Superior temporal gyrus (tissue), 1 donor: ENCODE results near the gene GABRR1.

Source experiments
- DNase-seq: peaks from one replicate; pipeline ENCODE4 v3.0.0-alpha.2; 2016; ENCODE audit errors: extremely low spot score

The GABRR1 gene

GRCh38 chr6:89216411-89216810 is 747 bp downstream of the GABRR1 start:
- DNase-seq: no peak

GRCh38 chr6:89215391-89215790 is 1.8 kb downstream of the GABRR1 start:
- DNase-seq: no peak

- no peak for DNase-seq
These were observed 3.0 kb downstream of the GABRR1 start for GRCh38 chr6:89214197-89214596.

- no peak for DNase-seq
These were observed 4.7 kb downstream of the GABRR1 start for GRCh38 chr6:89212472-89212871.

GRCh38 chr6:89209457-89209856 is 7.7 kb downstream of the GABRR1 start:
- DNase-seq: no peak

- peak; percentile 14 for DNase-seq
These were observed 8.6 kb downstream of the GABRR1 start for GRCh38 chr6:89208551-89208950.

GRCh38 chr6:89205819-89206218 is 11.3 kb downstream of the GABRR1 start:
- DNase-seq: no peak

- DNase-seq: no peak
These were observed 13.1 kb downstream of the GABRR1 start for GRCh38 chr6:89204096-89204495.

GRCh38 chr6:89200706-89201215 is 16.4 kb downstream of the GABRR1 start:
- DNase-seq: no peak

- no peak for DNase-seq
These were observed 17.6 kb downstream of the GABRR1 start for GRCh38 chr6:89199579-89199978.

GRCh38 chr6:89198235-89198634 is 18.9 kb downstream of the GABRR1 start:
- DNase-seq: no peak

- no peak for DNase-seq
These were observed 20.0 kb downstream of the GABRR1 start for GRCh38 chr6:89197141-89197540.

GRCh38 chr6:89194559-89194958 is 22.6 kb downstream of the GABRR1 start:
- no peak for DNase-seq

- no peak for DNase-seq
These were observed 26.4 kb downstream of the GABRR1 start for GRCh38 chr6:89190741-89191140.

- no peak for DNase-seq
These were observed 29.7 kb downstream of the GABRR1 start for GRCh38 chr6:89187504-89187903.

- no peak for DNase-seq
These were observed 30.4 kb downstream of the GABRR1 start for GRCh38 chr6:89186762-89187161.

GRCh38 chr6:89184344-89184743 is 32.8 kb downstream of the GABRR1 start:
- no peak for DNase-seq

GRCh38 chr6:89183294-89183693 is 33.9 kb downstream of the GABRR1 start:
- DNase-seq: no peak

- DNase-seq: no peak
These were observed 36.2 kb downstream of the GABRR1 start for GRCh38 chr6:89180971-89181370.

GRCh38 chr6:89180112-89180511 is 37.0 kb downstream of the GABRR1 start:
- DNase-seq: no peak

- no peak for DNase-seq
These were observed 43.5 kb downstream of the GABRR1 start for GRCh38 chr6:89173634-89174033.

- DNase-seq: no peak
These were observed 45.0 kb downstream of the GABRR1 start for GRCh38 chr6:89172131-89172530.

- DNase-seq: no peak
These were observed 55.1 kb downstream of the GABRR1 start for GRCh38 chr6:89162047-89162371.

- no peak for DNase-seq
These were observed 55.7 kb downstream of the GABRR1 start for GRCh38 chr6:89161326-89162046.
